Measurements from ENCODE around the gene CABP7.

GRCh38 chr22:29679316-29679715, 40.5 kb upstream of the CABP7 start:
- no peak for TF ChIP-seq POLR2AphosphoS5 (IDR thresholded peaks at IDR 0.05; ENCODE audit: borderline replicate concordance, low read depth, low read length)
- no peak for TF ChIP-seq EZH2 (IDR thresholded peaks at IDR 0.05)
- no peak for TF ChIP-seq FOXP2 (optimal IDR thresholded peaks at IDR 0.05; ENCODE audit: control extremely low read depth, extremely low read length, insufficient read depth)
